Cardiac muscle cell (in vitro differentiated cells and primary cell): ENCODE results near the gene HDDC2. TPM values are rescaled to one million over a fixed set of nuclear protein-coding genes. Genes with fewer than 3 reads are reported as not detected.

Source experiments
- DNase-seq, 2 donors: peaks; one replicate each; pipeline versions ENCODE4 v3.0.0 to v3.0.0-alpha.2; 2010 to 2017; ENCODE audit warnings: low read depth in 1 of 2, low spot score in 1 of 2
- H3K27ac ChIP-seq: fragments of 200-600 bp; sonication (generic); 2 replicates; pipeline ENCODE4 v1.5.1; 2016
- H3K27me3 ChIP-seq: fragments of 200-600 bp; sonication (generic); 2 replicates; pipeline ENCODE4 v1.6.0; 2016; ENCODE audit warnings: control low read depth
- H3K36me3 ChIP-seq: fragments of 200-600 bp; sonication (generic); 2 replicates; pipeline ENCODE4 v1.5.1; 2016; ENCODE audit warnings: control low read depth
- H3K4me1 ChIP-seq: fragments of 200-600 bp; sonication (generic); 2 replicates; pipeline ENCODE4 v1.8.1; 2017; ENCODE audit warnings: low read depth, mild to moderate bottlenecking, mixed run types
- H3K4me3 ChIP-seq: fragments of 200-600 bp; sonication (generic); 2 replicates; pipeline ENCODE4 v1.5.1; 2016; ENCODE audit warnings: mild to moderate bottlenecking
- H3K9me3 ChIP-seq: fragments of 200-600 bp; sonication (generic); 2 replicates; pipeline ENCODE4 v1.5.1; 2017; ENCODE audit warnings: low read depth, mild to moderate bottlenecking, control low read depth
- CTCF ChIP-seq: IDR thresholded peaks from 2 replicates; pipeline ENCODE4 v1.5.1; 2012; ENCODE audit warnings: low read depth, mild to moderate bottlenecking, low read length
- polyA plus RNA-seq: library from polyadenylated mRNA; unstranded; fragments of >200 nt; fragmentation: Nextera tagmentation; extraction: Ambion mirVana; gene quantifications from 2 replicates; pipeline ENCODE4 v1.2.1, GENCODE V29; 2016
- total RNA-seq: library from RNA; depleted of rRNA; stranded (reverse); fragments of >200 nt; gene quantifications from 2 replicates; pipeline ENCODE4 v1.2.3, GENCODE V29; 2016

HDDC2 gene
- total and polyA plus RNA-seq, 2 experiments from 2014 or later: 107 to 169 TPM

GRCh38 chr6:125296471-125296870 is 5.3 kb downstream of the HDDC2 start:
- H3K27me3 ChIP-seq: no peaks in the 10 kb centered on the region
- no peak overlapping the region for H3K4me3 ChIP-seq
- DNase-seq: no peak
- H3K9me3 ChIP-seq: no peaks in the 10 kb centered on the region
- TF ChIP-seq CTCF: no peak
- no peak overlapping the region for H3K27ac ChIP-seq
- H3K36me3 ChIP-seq: peaks cover 42% of the 10 kb centered on the region
- peaks cover 20% of the 10 kb centered on the region for H3K4me1 ChIP-seq

- H3K27ac ChIP-seq: no peak overlapping the region
Observed at GRCh38 chr6:125294925-125295324, 6.8 kb downstream of the HDDC2 start.

GRCh38 chr6:125294036-125294435 is 7.7 kb downstream of the HDDC2 start:
- Histone ChIP-seq H3K9me3 (no peaks in the 10 kb centered on the region), H3K36me3 (peaks cover 40% of the 10 kb centered on the region), H3K4me3 (no peak overlapping the region), H3K4me1 (peaks cover 7% of the 10 kb centered on the region), H3K27me3 (no peaks in the 10 kb centered on the region), H3K27ac (no peak overlapping the region)
- TF ChIP-seq CTCF: no peak
- DNase-seq: no peak

More at GRCh38 chr6:125294925-125295324, 6.8 kb downstream of the HDDC2 start:
- Histone ChIP-seq H3K4me3 (no peak overlapping the region), H3K36me3 (peaks cover 42% of the 10 kb centered on the region), H3K4me1 (peaks cover 10% of the 10 kb centered on the region), H3K27me3 (no peaks in the 10 kb centered on the region), H3K9me3 (no peaks in the 10 kb centered on the region)
- no peak for DNase-seq
- no peak for TF ChIP-seq CTCF

GRCh38 chr6:125293587-125293986 is 8.2 kb downstream of the HDDC2 start:
- peaks cover 5% of the 10 kb centered on the region for H3K4me1 ChIP-seq
- peaks cover 36% of the 10 kb centered on the region for H3K36me3 ChIP-seq
- no peak overlapping the region for H3K27ac ChIP-seq
- H3K27me3 ChIP-seq: no peaks in the 10 kb centered on the region
- DNase-seq: no peak
- H3K4me3 ChIP-seq: no peak overlapping the region
- H3K9me3 ChIP-seq: no peaks in the 10 kb centered on the region
- no peak for TF ChIP-seq CTCF

GRCh38 chr6:125287718-125288117 is 14.0 kb downstream of the HDDC2 start:
- H3K27ac ChIP-seq: no peak overlapping the region
- no peaks in the 10 kb centered on the region for H3K4me1 ChIP-seq
- TF ChIP-seq CTCF: no peak
- DNase-seq: no peak
- peaks cover 20% of the 10 kb centered on the region for H3K36me3 ChIP-seq
- no peaks in the 10 kb centered on the region for H3K27me3 ChIP-seq
- no peak overlapping the region for H3K4me3 ChIP-seq
- no peaks in the 10 kb centered on the region for H3K9me3 ChIP-seq

- peaks cover 16% of the 10 kb centered on the region for H3K36me3 ChIP-seq
- no peak overlapping the region for H3K4me3 ChIP-seq
- DNase-seq: no peak
- no peaks in the 10 kb centered on the region for H3K4me1 ChIP-seq
- no peaks in the 10 kb centered on the region for H3K9me3 ChIP-seq
- H3K27ac ChIP-seq: no peak overlapping the region
- no peaks in the 10 kb centered on the region for H3K27me3 ChIP-seq
- no peak for TF ChIP-seq CTCF
Observed at GRCh38 chr6:125285936-125286335, 15.8 kb downstream of the HDDC2 start.
